22Rv1 (cell line): ENCODE measurements around the gene AKR1C3.

Experiments used
- ZFX ChIP-seq: fragments of 450-650 bp; IDR thresholded peaks from 2 replicates; pipeline ENCODE4 v1.6.1; 2017; ENCODE audit warnings: antibody characterized with exemption, borderline replicate concordance
- TF ChIP-seq, protein P1 (sequence below): fragments of 450-650 bp; IDR thresholded peaks from 2 replicates; pipeline ENCODE4 v1.5.1; 2017; ENCODE audit warnings: mild to moderate bottlenecking

DNA sequence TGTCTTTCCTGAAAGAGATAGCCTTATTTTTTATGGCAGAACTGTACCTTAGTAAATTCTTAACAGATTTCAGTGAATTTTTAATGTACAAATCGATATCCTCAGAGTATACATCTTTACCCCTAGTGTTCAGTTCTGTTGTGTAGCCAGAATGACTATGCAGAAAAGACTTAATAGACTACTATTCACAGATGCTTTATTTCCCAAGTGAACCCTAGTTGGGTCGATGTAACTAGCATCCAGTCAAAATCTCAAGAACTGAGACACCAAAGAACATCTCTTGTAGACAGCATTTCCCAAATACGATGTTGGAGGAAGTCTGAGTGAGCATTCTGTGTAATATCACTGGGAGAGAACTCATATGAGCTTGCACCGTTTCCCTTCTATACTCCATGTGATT lies 1.5 kb downstream of the AKR1C3 start:
- TF ChIP-seq, protein P1, sequence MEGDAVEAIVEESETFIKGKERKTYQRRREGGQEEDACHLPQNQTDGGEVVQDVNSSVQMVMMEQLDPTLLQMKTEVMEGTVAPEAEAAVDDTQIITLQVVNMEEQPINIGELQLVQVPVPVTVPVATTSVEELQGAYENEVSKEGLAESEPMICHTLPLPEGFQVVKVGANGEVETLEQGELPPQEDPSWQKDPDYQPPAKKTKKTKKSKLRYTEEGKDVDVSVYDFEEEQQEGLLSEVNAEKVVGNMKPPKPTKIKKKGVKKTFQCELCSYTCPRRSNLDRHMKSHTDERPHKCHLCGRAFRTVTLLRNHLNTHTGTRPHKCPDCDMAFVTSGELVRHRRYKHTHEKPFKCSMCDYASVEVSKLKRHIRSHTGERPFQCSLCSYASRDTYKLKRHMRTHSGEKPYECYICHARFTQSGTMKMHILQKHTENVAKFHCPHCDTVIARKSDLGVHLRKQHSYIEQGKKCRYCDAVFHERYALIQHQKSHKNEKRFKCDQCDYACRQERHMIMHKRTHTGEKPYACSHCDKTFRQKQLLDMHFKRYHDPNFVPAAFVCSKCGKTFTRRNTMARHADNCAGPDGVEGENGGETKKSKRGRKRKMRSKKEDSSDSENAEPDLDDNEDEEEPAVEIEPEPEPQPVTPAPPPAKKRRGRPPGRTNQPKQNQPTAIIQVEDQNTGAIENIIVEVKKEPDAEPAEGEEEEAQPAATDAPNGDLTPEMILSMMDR = no peak
- TF ChIP-seq ZFX = no peak
